SW 1271 (cell line): ENCODE data around the gene MARCHF10.
"Not testable (repeated sequence)": the region's sequence is repeated elsewhere in the genome, so short reads cannot be mapped to it uniquely, and the experiment has no call there.

Experiments
- DNase-seq, 2 experiments: peaks; one replicate each; lab custom pipeline; 2025; lab: John Stamatoyannopoulos, UW

Gene MARCHF10

GRCh38 chr17:62696726-62697490, 111.2 kb downstream of the MARCHF10 start:
- DNase-seq: no peak

GRCh38 chr17:62696256-62696655, 111.9 kb downstream of the MARCHF10 start:
- DNase-seq: no peak

GRCh38 chr17:62695093-62695738, 112.9 kb downstream of the MARCHF10 start:
- DNase-seq: not testable (repeated sequence)

GRCh38 chr17:62693616-62694409, 114.3 kb downstream of the MARCHF10 start:
- no peak for DNase-seq

- DNase-seq: peak in 1 of 2 experiments; percentile 20
Measured at GRCh38 chr17:62692721-62693431, 115.2 kb downstream of the MARCHF10 start.

GRCh38 chr17:62692159-62692651, 115.9 kb downstream of the MARCHF10 start:
- DNase-seq: no peak

- DNase-seq: not testable (repeated sequence)
Measured at GRCh38 chr17:62691589-62691915, 116.6 kb downstream of the MARCHF10 start.

- no peak for DNase-seq
Measured at GRCh38 chr17:62690168-62690897, 117.8 kb downstream of the MARCHF10 start.

GRCh38 chr17:62689441-62690167, 118.5 kb downstream of the MARCHF10 start:
- no peak for DNase-seq

- no peak for DNase-seq
Measured at GRCh38 chr17:62688398-62689160, 119.5 kb downstream of the MARCHF10 start.

- no peak for DNase-seq
Measured at GRCh38 chr17:62687997-62688396, 120.1 kb downstream of the MARCHF10 start.

- no peak for DNase-seq
Measured at GRCh38 chr17:62684179-62684578, 123.9 kb downstream of the MARCHF10 start.

- DNase-seq: no peak
Measured at GRCh38 chr17:62681939-62682381, 126.2 kb downstream of the MARCHF10 start.

- no peak for DNase-seq
Measured at GRCh38 chr17:62681061-62681938, 126.8 kb downstream of the MARCHF10 start.

- DNase-seq: no peak
Measured at GRCh38 chr17:62680541-62681052, 127.5 kb downstream of the MARCHF10 start.

GRCh38 chr17:62679866-62680377, 128.2 kb downstream of the MARCHF10 start:
- DNase-seq: no peak

GRCh38 chr17:62678214-62678919, 129.7 kb downstream of the MARCHF10 start:
- no peak for DNase-seq
